GM15510 (cell line): ENCODE results near the gene EXT2.

Experiments
- POLR2A ChIP-seq: IDR thresholded peaks from 3 replicates; pipeline ENCODE4 v1.6.1; 2011; ENCODE audit warnings: borderline replicate concordance; ENCODE audit not compliant: insufficient read length; ENCODE audit errors: extremely low read depth

EXT2 gene

DNA sequence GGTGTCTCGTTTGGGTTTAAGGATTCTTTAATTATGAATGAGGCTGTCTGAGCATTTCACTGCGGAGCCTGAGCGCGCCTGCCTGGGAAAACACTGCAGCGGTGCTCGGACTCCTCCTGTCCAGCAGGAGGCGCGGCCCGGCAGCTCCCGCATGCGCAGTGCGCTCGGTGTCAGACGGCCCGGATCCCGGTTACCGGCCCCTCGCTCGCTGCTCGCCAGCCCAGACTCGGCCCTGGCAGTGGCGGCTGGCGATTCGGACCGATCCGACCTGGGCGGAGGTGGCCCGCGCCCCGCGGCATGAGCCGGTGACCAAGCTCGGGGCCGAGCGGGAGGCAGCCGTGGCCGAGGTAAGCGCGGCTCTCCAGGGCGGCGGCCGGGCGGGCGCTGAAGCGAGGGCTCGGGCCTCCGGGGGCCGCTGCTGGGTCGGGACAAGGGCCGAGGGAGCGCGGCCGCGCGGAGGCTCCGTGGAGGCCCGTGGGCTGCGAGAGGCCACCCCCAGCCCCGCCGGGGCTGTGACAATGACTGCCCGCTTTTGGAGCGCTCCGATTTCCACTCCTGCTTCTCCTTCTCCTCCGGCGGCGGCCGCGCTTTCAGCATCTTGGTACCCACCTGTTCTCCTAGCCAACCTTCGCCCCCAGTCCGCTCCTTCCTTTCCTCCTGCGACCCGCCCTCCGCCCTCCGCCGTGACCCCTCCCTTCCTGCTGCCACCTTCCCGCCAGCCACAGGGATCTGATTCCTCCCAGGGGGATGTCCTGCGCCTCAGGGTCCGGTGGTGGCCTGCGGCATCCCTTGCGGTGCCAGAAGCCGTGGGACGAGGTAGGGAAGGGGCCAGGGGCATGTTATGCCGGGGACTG is at the start of gene EXT2:
TSS of gene EXT2 (plus strand) at position 173 of the 854 bp plus-strand sequence. CDS start 12,035 bp downstream, outside the sequence.
- TF ChIP-seq POLR2A = peak; percentile 67

- no peak for TF ChIP-seq POLR2A
Measured at GRCh38 chr11:44046182-44046581, 49.3 kb upstream of the EXT2 start.

- no peak for TF ChIP-seq POLR2A
Measured at GRCh38 chr11:44047298-44047697, 48.2 kb upstream of the EXT2 start.

GRCh38 chr11:44047931-44048431 is 47.5 kb upstream of the EXT2 start, which contains the start of gene ACCSL:
Gene ACCSL, plus strand, starts transcription at chr11:44047981. Its CDS starts 56 bp downstream, at chr11:44048037.
- TF ChIP-seq POLR2A = no peak

GRCh38 chr11:44049832-44050231 is 45.6 kb upstream of the EXT2 start:
- no peak for TF ChIP-seq POLR2A

DNA sequence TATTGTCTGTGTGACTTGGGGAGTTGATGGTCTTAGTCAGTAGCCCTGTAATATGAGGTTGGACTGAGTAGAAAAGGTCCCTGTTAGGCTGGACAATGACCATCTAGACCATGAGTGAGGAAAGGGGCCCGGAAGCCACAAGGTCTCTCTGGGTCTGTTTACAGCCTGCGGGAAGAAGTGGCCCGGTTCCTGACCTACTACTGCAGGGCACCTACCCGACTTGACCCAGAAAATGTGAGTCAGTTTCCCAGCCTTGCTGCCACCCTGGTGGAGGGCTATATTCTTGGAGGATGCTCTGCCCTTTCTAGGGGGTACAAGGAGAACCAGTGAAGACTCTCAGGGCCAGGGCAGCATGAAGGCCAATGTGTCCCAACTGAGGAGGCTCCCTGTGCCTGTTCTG is 44.3 kb upstream of the EXT2 start:
- TF ChIP-seq POLR2A = no peak

DNA sequence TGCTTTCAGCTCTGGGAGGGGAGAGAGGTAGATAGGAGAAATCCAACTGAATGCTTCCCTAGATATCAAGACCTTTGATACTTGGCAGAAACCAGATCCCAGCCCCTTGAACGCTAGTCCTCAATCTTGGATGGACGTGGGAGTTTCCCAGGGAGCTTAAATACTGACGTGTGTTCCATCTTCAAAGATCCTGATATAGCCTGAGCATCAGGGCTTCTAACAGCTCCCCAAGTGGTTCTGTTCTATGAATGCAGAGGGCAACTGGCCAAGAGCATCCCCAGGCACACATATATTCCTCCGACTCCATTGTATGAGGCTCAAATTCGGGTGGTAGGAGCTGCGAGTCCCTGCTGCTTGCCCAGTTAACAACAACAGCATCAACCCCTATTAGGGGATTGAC is 38.1 kb upstream of the EXT2 start:
- no peak for TF ChIP-seq POLR2A

- TF ChIP-seq POLR2A = no peak
Measured at GRCh38 chr11:44058275-44058674, 37.2 kb upstream of the EXT2 start.

- TF ChIP-seq POLR2A = no peak
Measured at GRCh38 chr11:44065161-44065661, 30.3 kb upstream of the EXT2 start.

DNA sequence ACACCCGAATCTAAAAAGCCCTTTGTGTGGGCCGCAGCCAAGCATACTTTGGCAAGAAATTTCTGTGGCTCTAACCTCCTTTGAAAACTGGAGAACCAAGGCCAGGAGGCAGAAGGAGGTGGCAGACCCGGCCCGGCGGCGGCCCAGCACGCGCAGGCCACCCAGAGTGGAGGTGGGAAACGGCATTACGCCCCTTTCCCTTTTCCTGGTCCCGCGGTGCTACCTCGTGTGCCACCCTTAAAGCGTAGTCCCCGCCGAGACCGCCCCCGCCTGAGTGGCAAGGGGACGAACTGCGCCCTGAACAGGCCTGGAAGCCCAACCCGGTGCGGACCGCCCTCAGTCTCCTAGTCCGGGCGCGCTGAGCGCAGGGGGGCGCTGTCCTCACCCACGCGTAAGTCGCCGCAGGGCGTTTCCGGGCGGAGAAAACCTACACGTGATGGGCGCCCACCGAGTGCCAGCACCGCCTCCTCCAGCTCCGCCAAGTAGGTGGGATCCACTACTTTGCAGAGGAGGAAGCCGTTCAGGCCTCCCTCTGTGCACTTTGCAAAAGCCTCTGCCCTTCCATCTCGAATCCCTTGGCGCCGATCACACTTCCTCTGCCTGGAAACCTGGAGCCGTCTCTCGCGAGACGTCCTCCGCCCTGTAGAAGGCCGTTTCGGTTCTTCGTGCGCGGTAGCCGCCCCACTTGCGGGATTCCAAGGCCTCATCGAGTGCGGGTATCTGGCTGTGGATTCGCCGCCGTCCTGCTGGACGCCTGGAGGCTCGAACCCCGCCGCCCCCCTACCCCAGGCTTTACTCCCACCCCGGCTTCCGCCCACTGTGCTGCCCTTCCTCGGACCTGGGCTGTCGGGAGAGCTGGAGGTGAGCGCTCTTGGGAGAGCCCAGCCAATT is 29.4 kb upstream of the EXT2 start, which contains the start of gene ACCS:
TSS of gene ACCS (plus strand) at position 430 of the 891 bp plus-strand sequence. CDS start 1,358 bp downstream, outside the sequence.
- TF ChIP-seq POLR2A = peak; percentile 37

DNA sequence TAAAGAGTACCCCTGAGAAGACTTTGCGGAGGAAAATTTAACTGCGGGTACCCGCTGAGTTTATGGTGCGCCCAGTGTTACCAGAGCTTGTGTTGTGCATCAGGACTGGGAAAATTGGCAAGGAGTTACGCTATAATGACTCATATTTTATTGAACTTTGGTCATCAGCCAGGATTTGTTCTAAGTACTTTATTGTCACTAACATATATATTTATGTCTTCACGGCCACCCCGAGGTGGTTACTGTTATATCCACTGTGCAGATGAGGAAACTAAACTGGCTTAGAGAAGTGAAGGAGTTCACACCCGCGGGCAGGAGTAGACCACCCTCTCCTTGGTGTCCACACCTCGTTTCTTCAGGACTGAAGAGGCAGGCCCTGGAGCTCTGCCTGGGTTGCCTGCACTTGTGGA is 28.7 kb upstream of the EXT2 start:
- TF ChIP-seq POLR2A = no peak

DNA sequence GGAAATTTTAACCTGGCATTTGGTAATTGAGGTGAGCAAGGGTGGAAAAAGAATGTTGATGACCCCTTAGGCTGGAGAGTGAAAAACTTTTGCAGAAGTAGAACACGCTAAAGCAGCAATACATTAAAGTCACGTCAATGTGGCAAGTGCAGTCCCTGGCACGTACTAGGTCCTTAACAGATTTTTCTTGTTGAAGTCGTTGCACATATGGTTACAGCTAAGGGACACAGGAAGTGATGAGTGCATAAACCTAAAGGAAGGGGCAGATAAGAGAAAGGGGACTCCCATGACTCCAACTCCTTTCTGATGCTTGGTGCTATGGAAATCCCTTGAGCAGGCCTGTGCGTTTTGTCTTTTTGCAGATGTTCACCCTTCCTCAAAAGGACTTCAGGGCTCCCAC is 28.2 kb upstream of the EXT2 start:
- TF ChIP-seq POLR2A = no peak

DNA sequence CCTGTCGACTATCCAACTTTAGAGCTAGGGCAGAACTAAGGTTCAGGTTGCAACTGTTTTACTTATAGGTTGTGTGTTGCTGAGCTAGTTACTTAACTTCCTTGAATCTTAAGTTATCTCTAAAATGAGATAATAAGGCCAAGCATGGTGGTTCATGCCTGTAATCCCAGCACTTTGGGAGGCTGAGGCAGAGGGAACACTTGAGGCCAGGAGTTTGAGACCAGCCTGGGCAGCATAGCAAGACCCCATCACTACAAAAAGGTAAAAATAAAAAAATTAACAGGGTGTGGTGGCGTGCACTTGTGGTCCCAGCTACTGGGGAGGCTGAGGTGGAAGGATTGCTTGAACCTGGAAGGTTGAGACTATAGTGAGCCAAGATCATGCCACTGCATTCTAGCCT is 27.3 kb upstream of the EXT2 start:
- TF ChIP-seq POLR2A = no peak

DNA sequence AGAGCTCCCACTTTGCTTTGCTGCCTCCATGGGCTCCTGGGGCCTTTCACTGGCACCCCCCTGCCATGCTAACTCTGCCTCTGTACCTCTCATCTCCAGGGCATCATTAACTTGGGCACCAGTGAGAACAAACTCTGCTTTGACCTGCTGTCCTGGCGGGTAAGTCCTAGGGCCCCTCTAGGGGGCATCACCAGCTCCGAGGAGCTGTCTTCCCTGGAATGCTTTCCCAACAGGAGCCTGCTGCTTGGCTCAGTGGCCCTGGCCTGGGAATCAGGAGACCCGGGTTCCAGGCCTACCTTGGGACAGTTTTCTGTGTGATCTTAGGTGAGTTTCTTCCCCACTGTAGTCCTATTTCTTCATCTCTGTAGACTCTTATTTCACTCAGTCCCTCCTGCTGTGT is 24.3 kb upstream of the EXT2 start:
- TF ChIP-seq POLR2A = no peak

GRCh38 chr11:44072757-44073658 is 22.5 kb upstream of the EXT2 start:
- TF ChIP-seq POLR2A = no peak

DNA sequence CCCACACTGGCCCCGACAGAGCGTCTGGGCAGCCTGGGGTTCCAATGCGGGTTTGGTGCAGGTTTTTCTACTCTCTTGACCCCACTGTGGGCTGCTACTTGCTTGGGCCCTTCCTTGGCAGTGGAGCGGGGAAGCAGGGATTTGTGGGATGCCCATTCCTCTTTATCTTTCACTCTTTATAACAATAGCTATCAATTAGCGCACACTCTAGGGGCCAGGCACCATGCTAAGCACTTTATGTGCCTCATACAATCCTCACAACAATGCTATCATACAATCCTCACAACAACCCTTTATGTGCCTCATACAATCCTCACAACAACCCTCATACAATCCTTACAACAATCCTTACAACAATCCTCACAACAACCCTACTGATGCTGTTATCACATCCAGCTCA is 16.7 kb upstream of the EXT2 start:
- no peak for TF ChIP-seq POLR2A
